ENCODE data around the gene CMKLR1.

- no peak for TF ChIP-seq MAX (IDR thresholded peaks at IDR 0.05)
- no peak for TF ChIP-seq NFIC (IDR thresholded peaks at IDR 0.05)
- no peak for TF ChIP-seq RAD21 (IDR thresholded peaks at IDR 0.05; ENCODE audit: low read depth)
- TF ChIP-seq TAF1 (IDR thresholded peaks at IDR 0.05; ENCODE audit: low read depth): no peak
- TF ChIP-seq CREB1 (IDR thresholded peaks at IDR 0.05; ENCODE audit: low read depth): no peak
- TF ChIP-seq REST (IDR thresholded peaks at IDR 0.05; ENCODE audit: low read depth): no peak
- no peak for TF ChIP-seq YY1 (IDR thresholded peaks at IDR 0.05; ENCODE audit: low read depth)
Measured at GRCh38 chr12:108310489-108310888, 28.6 kb downstream of the CMKLR1 start.
